Mesendoderm (in vitro differentiated cells): ENCODE measurements around the gene ALK.

Experiments used
- DNase-seq: peaks from one replicate; pipeline ENCODE4 v3.0.0; 2013
- H2AK5ac ChIP-seq: 2 replicates; pipeline ENCODE4 v1.6.1; 2013; ENCODE audit warnings: low read length, inconsistent platforms
- H2BK120ac ChIP-seq: 2 replicates; pipeline ENCODE4 v1.6.1; 2013; ENCODE audit warnings: low read depth, mild to moderate bottlenecking, low read length, moderate library complexity, mixed read lengths
- H2BK15ac ChIP-seq: replicated peaks from 2 replicates; pipeline ENCODE4 v1.6.1; 2013; ENCODE audit warnings: low read depth, mild to moderate bottlenecking, moderate library complexity
- H2BK5ac ChIP-seq: 2 replicates; pipeline ENCODE4 v1.6.1; 2013; ENCODE audit warnings: low read length, inconsistent platforms
- H3K18ac ChIP-seq: 2 replicates; pipeline ENCODE4 v1.6.1; 2013; ENCODE audit warnings: mild to moderate bottlenecking, low read length, mixed read lengths
- H3K23ac ChIP-seq: one replicate; pipeline ENCODE4 v1.6.1; 2013; ENCODE audit warnings: low read length
- H3K27ac ChIP-seq: 2 replicates; pipeline ENCODE4 v1.5.1; 2013; ENCODE audit warnings: low read depth, mild to moderate bottlenecking, inconsistent platforms, low read length, moderate library complexity
- H3K27me3 ChIP-seq: 2 replicates; pipeline ENCODE4 v1.6.1; 2013; ENCODE audit warnings: low read length, control low read depth, mild to moderate bottlenecking, inconsistent platforms; ENCODE audit not compliant: insufficient read depth, poor library complexity
- H3K36me3 ChIP-seq: 2 replicates; pipeline ENCODE4 v1.6.1; 2013; ENCODE audit warnings: low read length, inconsistent platforms; ENCODE audit not compliant: control insufficient read depth, insufficient read depth
- H3K4ac ChIP-seq: one replicate; pipeline ENCODE4 v1.6.1; 2013; ENCODE audit warnings: low read depth, mild to moderate bottlenecking, low read length, moderate library complexity
- H3K4me1 ChIP-seq: 2 replicates; pipeline ENCODE4 v1.6.1; 2013; ENCODE audit warnings: low read depth, low read length, inconsistent platforms; ENCODE audit not compliant: control insufficient read depth
- H3K4me2 ChIP-seq: 2 replicates; pipeline ENCODE4 v1.6.1; 2013; ENCODE audit warnings: low read length
- H3K4me3 ChIP-seq: 2 replicates; pipeline ENCODE4 v1.5.1; 2013; ENCODE audit warnings: mild to moderate bottlenecking, low read length
- H3K56ac ChIP-seq: one replicate; pipeline ENCODE4 v1.6.1; 2013; ENCODE audit warnings: low read length
- H3K79me1 ChIP-seq: 2 replicates; pipeline ENCODE4 v1.6.1; 2013; ENCODE audit warnings: low read length, inconsistent platforms
- H3K79me2 ChIP-seq: 2 replicates; pipeline ENCODE4 v1.6.1; 2013; ENCODE audit warnings: mild to moderate bottlenecking, low read length; ENCODE audit not compliant: control insufficient read depth, insufficient read depth
- H3K9ac ChIP-seq: 2 replicates; pipeline ENCODE4 v1.6.1; 2013; ENCODE audit warnings: low read length, inconsistent platforms
- H4K5ac ChIP-seq: one replicate; pipeline ENCODE4 v1.6.1; 2013; ENCODE audit warnings: low read length
- H4K8ac ChIP-seq: one replicate; pipeline ENCODE4 v1.6.1; 2013; ENCODE audit warnings: low read depth, mild to moderate bottlenecking, control low read depth, low read length, moderate library complexity
- WGBS: extraction: QIAGEN DNeasy Blood & Tissue Kit; methylation state at CpG from one replicate; pipeline ENCODE4 v1.1.7; 2013; ENCODE audit warnings: low lambda C conversion rate, missing lambda C conversion rate; ENCODE audit not compliant: insufficient coverage; ENCODE audit errors: extremely low coverage; 5-methylcytosine and 5-hydroxymethylcytosine counted together

Gene ALK

GRCh38 chr2:29743516-29743915 lies 177.9 kb downstream of the ALK start:
- H2BK15ac ChIP-seq = no peak overlapping the region
- no peaks in the 10 kb centered on the region for H3K4me1 ChIP-seq

GRCh38 chr2:29742656-29743055 lies 178.7 kb downstream of the ALK start:
- H3K18ac ChIP-seq = no peak overlapping the region
- H3K27ac ChIP-seq = no peak overlapping the region
- H3K9ac ChIP-seq = no peak overlapping the region
- H3K23ac ChIP-seq = no peak overlapping the region
- no peak overlapping the region for H4K5ac ChIP-seq
- no peak overlapping the region for H2AK5ac ChIP-seq
- no peak overlapping the region for H4K8ac ChIP-seq
- H3K79me2 ChIP-seq = no peaks in the 10 kb centered on the region
- H3K79me1 ChIP-seq = no peaks in the 10 kb centered on the region
- no CpG with 5 or more reads among the region's 2 CpGs for WGBS
- no peak overlapping the region for H3K4ac ChIP-seq
- no peak overlapping the region for H2BK15ac ChIP-seq
- DNase-seq = no peak
- H2BK5ac ChIP-seq = no peak overlapping the region
- no peak overlapping the region for H2BK120ac ChIP-seq
- H3K4me2 ChIP-seq = no peak overlapping the region
- H3K36me3 ChIP-seq = no peaks in the 10 kb centered on the region
- no peaks in the 10 kb centered on the region for H3K4me1 ChIP-seq
- no peaks in the 10 kb centered on the region for H3K27me3 ChIP-seq
- H3K4me3 ChIP-seq = no peak overlapping the region
- no peak overlapping the region for H3K56ac ChIP-seq

More at GRCh38 chr2:29743516-29743915, 177.9 kb downstream of the ALK start:
- Histone ChIP-seq H3K36me3 (no peaks in the 10 kb centered on the region), H3K9ac (no peak overlapping the region), H3K23ac (no peak overlapping the region), H2BK5ac (no peak overlapping the region), H2BK120ac (no peak overlapping the region), H3K18ac (no peak overlapping the region), H3K27me3 (no peaks in the 10 kb centered on the region), H3K56ac (no peak overlapping the region), H3K79me1 (no peaks in the 10 kb centered on the region), H3K4me3 (no peak overlapping the region), H4K5ac (no peak overlapping the region), H4K8ac (no peak overlapping the region), H2AK5ac (no peak overlapping the region), H3K27ac (no peak overlapping the region), H3K79me2 (no peaks in the 10 kb centered on the region), H3K4ac (no peak overlapping the region), H3K4me2 (no peak overlapping the region)
- WGBS = no CpG with 5 or more reads among the region's 3 CpGs
- DNase-seq = no peak

- no peak for DNase-seq
Observed at GRCh38 chr2:29741132-29741531, 180.3 kb downstream of the ALK start.

GRCh38 chr2:29733965-29734364 lies 187.4 kb downstream of the ALK start:
- Histone ChIP-seq H2AK5ac (no peak overlapping the region), H2BK15ac (no peak overlapping the region), H3K18ac (no peak overlapping the region), H3K4me1 (no peaks in the 10 kb centered on the region), H3K4me3 (no peak overlapping the region), H3K27me3 (no peaks in the 10 kb centered on the region), H4K8ac (no peak overlapping the region), H3K4ac (no peak overlapping the region), H3K36me3 (no peaks in the 10 kb centered on the region), H3K4me2 (no peak overlapping the region), H3K27ac (no peak overlapping the region), H3K79me2 (no peaks in the 10 kb centered on the region), H2BK5ac (no peak overlapping the region), H4K5ac (no peak overlapping the region), H2BK120ac (no peak overlapping the region), H3K79me1 (no peaks in the 10 kb centered on the region), H3K56ac (no peak overlapping the region), H3K23ac (no peak overlapping the region), H3K9ac (no peak overlapping the region)
- WGBS = no CpG with 5 or more reads among the region's 4 CpGs
- no peak for DNase-seq

More at GRCh38 chr2:29741132-29741531, 180.3 kb downstream of the ALK start:
- Histone ChIP-seq H3K27ac (no peak overlapping the region), H3K9ac (no peak overlapping the region), H2AK5ac (no peak overlapping the region), H3K79me1 (no peaks in the 10 kb centered on the region), H3K4ac (no peak overlapping the region), H3K79me2 (no peaks in the 10 kb centered on the region), H2BK15ac (no peak overlapping the region), H3K36me3 (no peaks in the 10 kb centered on the region), H3K4me3 (no peak overlapping the region), H3K4me2 (no peak overlapping the region), H3K18ac (no peak overlapping the region), H4K8ac (no peak overlapping the region), H3K56ac (no peak overlapping the region), H4K5ac (no peak overlapping the region), H3K4me1 (no peaks in the 10 kb centered on the region), H2BK5ac (no peak overlapping the region), H3K23ac (no peak overlapping the region), H2BK120ac (no peak overlapping the region), H3K27me3 (no peaks in the 10 kb centered on the region)
- WGBS = no CpG with 5 or more reads among the region's 4 CpGs

GRCh38 chr2:29733213-29733612 lies 188.2 kb downstream of the ALK start:
- Histone ChIP-seq H3K27me3 (no peaks in the 10 kb centered on the region), H3K23ac (no peak overlapping the region), H3K79me2 (no peaks in the 10 kb centered on the region), H3K56ac (no peak overlapping the region), H3K18ac (no peak overlapping the region), H2BK120ac (no peak overlapping the region), H2AK5ac (no peak overlapping the region), H3K9ac (no peak overlapping the region), H2BK15ac (no peak overlapping the region), H3K4ac (no peak overlapping the region), H3K4me2 (no peak overlapping the region), H3K36me3 (no peaks in the 10 kb centered on the region), H3K4me3 (no peak overlapping the region), H2BK5ac (no peak overlapping the region), H3K27ac (no peak overlapping the region), H4K5ac (no peak overlapping the region), H3K79me1 (no peaks in the 10 kb centered on the region), H3K4me1 (no peaks in the 10 kb centered on the region), H4K8ac (no peak overlapping the region)
- no CpG with 5 or more reads among the region's 1 CpG for WGBS
- no peak for DNase-seq

GRCh38 chr2:29731948-29732347 lies 189.4 kb downstream of the ALK start:
- Histone ChIP-seq H3K27me3 (no peaks in the 10 kb centered on the region), H3K4ac (no peak overlapping the region), H3K23ac (no peak overlapping the region), H4K5ac (no peak overlapping the region), H3K56ac (no peak overlapping the region), H4K8ac (no peak overlapping the region), H2AK5ac (no peak overlapping the region), H3K4me2 (no peak overlapping the region), H3K79me1 (no peaks in the 10 kb centered on the region), H3K27ac (no peak overlapping the region), H3K18ac (no peak overlapping the region), H3K4me1 (no peaks in the 10 kb centered on the region), H3K36me3 (no peaks in the 10 kb centered on the region), H2BK120ac (no peak overlapping the region), H3K4me3 (no peak overlapping the region), H3K79me2 (no peaks in the 10 kb centered on the region), H2BK15ac (no peak overlapping the region), H3K9ac (no peak overlapping the region), H2BK5ac (no peak overlapping the region)
- no CpG with 5 or more reads among the region's 2 CpGs for WGBS
- no peak for DNase-seq
